GM12865 (cell line): ENCODE measurements around the gene ERN1.

Experiments
- DNase-seq: peaks from one replicate; pipeline ENCODE4 v3.0.0; 2010; ENCODE audit warnings: low read depth
- H3K4me3 ChIP-seq: 2 replicates; pipeline ENCODE4 v1.5.1; 2011; ENCODE audit warnings: mild to moderate bottlenecking, low read depth, low read length, control low read depth
- CTCF ChIP-seq: IDR thresholded peaks from 2 replicates; pipeline ENCODE4 v1.5.1; 2011; ENCODE audit warnings: low read length, control low read depth, low read depth, inconsistent platforms; ENCODE audit not compliant: insufficient read depth; ENCODE audit errors: missing control alignments

Gene ERN1

GRCh38 chr17:64148017-64148631 is 18.2 kb upstream of the ERN1 start:
- TF ChIP-seq CTCF: no peak
- DNase-seq: peak; percentile 37
- 0 out of 2 replicates have a peak overlapping the region, but pooled peaks have one; percentile 94 for H3K4me3 ChIP-seq

GRCh38 chr17:64147110-64148016 is 17.4 kb upstream of the ERN1 start:
- TF ChIP-seq CTCF: no peak
- peak; percentile 55 for DNase-seq

GRCh38 chr17:64146418-64147109 is 16.6 kb upstream of the ERN1 start:
- no peak for TF ChIP-seq CTCF
- peak overlapping the region; percentile 94 for H3K4me3 ChIP-seq
- peak; percentile 71 for DNase-seq

More at GRCh38 chr17:64147110-64148016, 17.4 kb upstream of the ERN1 start:
- H3K4me3 ChIP-seq: peak overlapping the region; percentile 94

- peak overlapping the region; percentile 94 for H3K4me3 ChIP-seq
- TF ChIP-seq CTCF: no peak
Measured at GRCh38 chr17:64145751-64146417, 15.9 kb upstream of the ERN1 start.

GRCh38 chr17:64145375-64145750 is 15.4 kb upstream of the ERN1 start:
- H3K4me3 ChIP-seq: peak overlapping the region; percentile 94
- no peak for DNase-seq
- no peak for TF ChIP-seq CTCF

More at GRCh38 chr17:64145751-64146417, 15.9 kb upstream of the ERN1 start:
- DNase-seq: peak; percentile 100

GRCh38 chr17:64139542-64139941 is 9.6 kb upstream of the ERN1 start:
- no peak for TF ChIP-seq CTCF
- H3K4me3 ChIP-seq: no peak overlapping the region
- DNase-seq: no peak
